PFSK-1 (cell line): ENCODE data around the gene C16orf87.

Experiments
- POLR2AphosphoS5 ChIP-seq: IDR thresholded peaks from 2 replicates; pipeline ENCODE4 v1.6.1; 2012; ENCODE audit warnings: low read depth, mild to moderate bottlenecking, control low read depth, low read length, moderate library complexity
- REST ChIP-seq, 2 experiments: IDR thresholded peaks; 2 replicates each; pipeline versions ENCODE4 v1.6.1 to v1.8.0; 2011 to 2012; ENCODE audit warnings: low read depth in 2 of 2, low read length in 2 of 2, control low read depth in 1 of 2, inconsistent platforms in 1 of 2, mild to moderate bottlenecking in 1 of 2, moderate library complexity in 1 of 2; ENCODE audit not compliant: insufficient read depth in 1 of 2
- SIN3A ChIP-seq: IDR thresholded peaks from 2 replicates; pipeline ENCODE4 v1.6.1; 2012; ENCODE audit warnings: mild to moderate bottlenecking, low read length, moderate library complexity, borderline replicate concordance; ENCODE audit not compliant: insufficient read depth
- TAF1 ChIP-seq: IDR thresholded peaks from 2 replicates; pipeline ENCODE4 v1.6.1; 2012; ENCODE audit warnings: low read length, control low read depth, borderline replicate concordance; ENCODE audit not compliant: insufficient read depth

GRCh38 chr16:46833460-46833800, 2.5 kb upstream of the C16orf87 start:
- no peak for TF ChIP-seq POLR2AphosphoS5
- TF ChIP-seq TAF1: no peak
- no peak for TF ChIP-seq SIN3A
- TF ChIP-seq REST (IDR thresholded peaks at IDR 0.05; ENCODE audit: insufficient read depth in 1 of 2, low read depth in 2 of 2, low read length in 2 of 2): no peak
